ENCODE results near the gene OCIAD2. TPM values are rescaled to one million over a fixed set of nuclear protein-coding genes. Genes with fewer than 3 reads are reported as not detected.

Gene OCIAD2
- polyA plus RNA-seq, result 10 to 100 TPM; 39.8 to 40.2 TPM

GRCh38 chr4:48906206-48907173 is at the start of gene OCIAD2:
Gene OCIAD2 (minus strand): TSS chr4:48906774. CDS start chr4:48904549, 2,225 bp downstream.
- peak within 1 kb of the TSS in 1 of 2 donors; percentile 19 for H3K27ac ChIP-seq (ENCODE audit: low read depth in 2 of 2, low read length in 1 of 2)
- peak within 1 kb of the TSS; percentile 63 to 80 for H3K4me3 ChIP-seq (ENCODE audit: low read depth in 1 of 2, low read length in 2 of 2)
- H3K9me3 ChIP-seq (ENCODE audit: control insufficient read depth in 2 of 2, insufficient read depth in 1 of 2, low read depth in 1 of 2, low read length in 1 of 2), result no peaks in the 10 kb centered on the region
- 5 to 6% methylated on average over 61 to 65 of the region's 65 CpGs for WGBS, 2 donors
- peaks cover 0 to 2% of the 10 kb centered on the region in 2 donors for H3K36me3 ChIP-seq (ENCODE audit: control insufficient read depth in 2 of 2, insufficient read depth in 2 of 2, low read length in 1 of 2)
- no peaks in the 10 kb centered on the region for H3K27me3 ChIP-seq (ENCODE audit: control insufficient read depth in 1 of 2, insufficient read depth in 2 of 2, low read length in 2 of 2)
- H3K4me1 ChIP-seq (ENCODE audit: control insufficient read depth in 2 of 2, insufficient read depth in 2 of 2, low read length in 1 of 2), result peaks cover 0 to 21% of the 10 kb centered on the region in 2 donors

GRCh38 chr4:48954314-48954713 is 47.7 kb upstream of the OCIAD2 start:
- Histone ChIP-seq H3K9me3 (ENCODE audit: control insufficient read depth in 2 of 2, insufficient read depth in 1 of 2, low read depth in 1 of 2, low read length in 1 of 2) (no peaks in the 10 kb centered on the region), H3K27me3 (ENCODE audit: control insufficient read depth in 1 of 2, insufficient read depth in 2 of 2, low read length in 2 of 2) (no peaks in the 10 kb centered on the region), H3K4me3 (ENCODE audit: low read depth in 1 of 2, low read length in 2 of 2) (no peak overlapping the region), H3K27ac (ENCODE audit: low read depth in 2 of 2, low read length in 1 of 2) (no peak overlapping the region), H3K4me1 (ENCODE audit: control insufficient read depth in 2 of 2, insufficient read depth in 2 of 2, low read length in 1 of 2) (no peaks in the 10 kb centered on the region), H3K36me3 (ENCODE audit: control insufficient read depth in 2 of 2, insufficient read depth in 2 of 2, low read length in 1 of 2) (no peaks in the 10 kb centered on the region)
- 74 to 78% methylated on average over 2 of the region's 2 CpGs for WGBS, 2 donors

- Histone ChIP-seq H3K4me1 (ENCODE audit: control insufficient read depth in 2 of 2, insufficient read depth in 2 of 2, low read length in 1 of 2) (no peaks in the 10 kb centered on the region), H3K9me3 (ENCODE audit: control insufficient read depth in 2 of 2, insufficient read depth in 1 of 2, low read depth in 1 of 2, low read length in 1 of 2) (no peaks in the 10 kb centered on the region), H3K36me3 (ENCODE audit: control insufficient read depth in 2 of 2, insufficient read depth in 2 of 2, low read length in 1 of 2) (no peaks in the 10 kb centered on the region), H3K4me3 (ENCODE audit: low read depth in 1 of 2, low read length in 2 of 2) (no peak overlapping the region), H3K27ac (ENCODE audit: low read depth in 2 of 2, low read length in 1 of 2) (no peak overlapping the region), H3K27me3 (ENCODE audit: control insufficient read depth in 1 of 2, insufficient read depth in 2 of 2, low read length in 2 of 2) (no peaks in the 10 kb centered on the region)
- 51 to 63% methylated on average over 4 of the region's 4 CpGs for WGBS, 2 donors
Observed at GRCh38 chr4:48949518-48950219, 43.1 kb upstream of the OCIAD2 start.

GRCh38 chr4:48949086-48949485 is 42.5 kb upstream of the OCIAD2 start:
- Histone ChIP-seq H3K36me3 (ENCODE audit: control insufficient read depth in 2 of 2, insufficient read depth in 2 of 2, low read length in 1 of 2) (no peaks in the 10 kb centered on the region), H3K27me3 (ENCODE audit: control insufficient read depth in 1 of 2, insufficient read depth in 2 of 2, low read length in 2 of 2) (no peaks in the 10 kb centered on the region), H3K9me3 (ENCODE audit: control insufficient read depth in 2 of 2, insufficient read depth in 1 of 2, low read depth in 1 of 2, low read length in 1 of 2) (no peaks in the 10 kb centered on the region), H3K27ac (ENCODE audit: low read depth in 2 of 2, low read length in 1 of 2) (no peak overlapping the region), H3K4me1 (ENCODE audit: control insufficient read depth in 2 of 2, insufficient read depth in 2 of 2, low read length in 1 of 2) (peaks cover 0 to 3% of the 10 kb centered on the region in 2 donors), H3K4me3 (ENCODE audit: low read depth in 1 of 2, low read length in 2 of 2) (no peak overlapping the region)

- H3K36me3 ChIP-seq (ENCODE audit: control insufficient read depth in 2 of 2, insufficient read depth in 2 of 2, low read length in 1 of 2), result no peaks in the 10 kb centered on the region
- 88 to 91% methylated on average over 1 of the region's 1 CpG for WGBS, 2 donors
- no peak overlapping the region for H3K4me3 ChIP-seq (ENCODE audit: low read depth in 1 of 2, low read length in 2 of 2)
- peaks cover 0 to 3% of the 10 kb centered on the region in 2 donors for H3K4me1 ChIP-seq (ENCODE audit: control insufficient read depth in 2 of 2, insufficient read depth in 2 of 2, low read length in 1 of 2)
- no peaks in the 10 kb centered on the region for H3K9me3 ChIP-seq (ENCODE audit: control insufficient read depth in 2 of 2, insufficient read depth in 1 of 2, low read depth in 1 of 2, low read length in 1 of 2)
- H3K27me3 ChIP-seq (ENCODE audit: control insufficient read depth in 1 of 2, insufficient read depth in 2 of 2, low read length in 2 of 2), result no peaks in the 10 kb centered on the region
- H3K27ac ChIP-seq (ENCODE audit: low read depth in 2 of 2, low read length in 1 of 2), result no peak overlapping the region
Observed at GRCh38 chr4:48947731-48948130, 41.2 kb upstream of the OCIAD2 start.

- no peaks in the 10 kb centered on the region for H3K36me3 ChIP-seq (ENCODE audit: control insufficient read depth in 2 of 2, insufficient read depth in 2 of 2, low read length in 1 of 2)
- WGBS, 2 donors, result 44 to 47% methylated on average over 2 of the region's 2 CpGs
- H3K4me3 ChIP-seq (ENCODE audit: low read depth in 1 of 2, low read length in 2 of 2), result no peak overlapping the region
- no peaks in the 10 kb centered on the region for H3K9me3 ChIP-seq (ENCODE audit: control insufficient read depth in 2 of 2, insufficient read depth in 1 of 2, low read depth in 1 of 2, low read length in 1 of 2)
- H3K4me1 ChIP-seq (ENCODE audit: control insufficient read depth in 2 of 2, insufficient read depth in 2 of 2, low read length in 1 of 2), result peaks cover 0 to 3% of the 10 kb centered on the region in 2 donors
- no peaks in the 10 kb centered on the region for H3K27me3 ChIP-seq (ENCODE audit: control insufficient read depth in 1 of 2, insufficient read depth in 2 of 2, low read length in 2 of 2)
- H3K27ac ChIP-seq (ENCODE audit: low read depth in 2 of 2, low read length in 1 of 2), result no peak overlapping the region
Observed at GRCh38 chr4:48945981-48946380, 39.4 kb upstream of the OCIAD2 start.

- 65 to 67% methylated on average over 6 of the region's 6 CpGs for WGBS, 2 donors
- Histone ChIP-seq H3K27me3 (ENCODE audit: control insufficient read depth in 1 of 2, insufficient read depth in 2 of 2, low read length in 2 of 2) (no peaks in the 10 kb centered on the region), H3K36me3 (ENCODE audit: control insufficient read depth in 2 of 2, insufficient read depth in 2 of 2, low read length in 1 of 2) (no peaks in the 10 kb centered on the region), H3K27ac (ENCODE audit: low read depth in 2 of 2, low read length in 1 of 2) (peak overlapping the region in 1 of 2 donors; percentile 47), H3K9me3 (ENCODE audit: control insufficient read depth in 2 of 2, insufficient read depth in 1 of 2, low read depth in 1 of 2, low read length in 1 of 2) (no peaks in the 10 kb centered on the region), H3K4me3 (ENCODE audit: low read depth in 1 of 2, low read length in 2 of 2) (no peak overlapping the region), H3K4me1 (ENCODE audit: control insufficient read depth in 2 of 2, insufficient read depth in 2 of 2, low read length in 1 of 2) (peaks cover 0 to 3% of the 10 kb centered on the region in 2 donors)
Observed at GRCh38 chr4:48944756-48945241, 38.2 kb upstream of the OCIAD2 start.

GRCh38 chr4:48944252-48944651 is 37.7 kb upstream of the OCIAD2 start:
- Histone ChIP-seq H3K4me3 (ENCODE audit: low read depth in 1 of 2, low read length in 2 of 2) (no peak overlapping the region), H3K4me1 (ENCODE audit: control insufficient read depth in 2 of 2, insufficient read depth in 2 of 2, low read length in 1 of 2) (peaks cover 0 to 3% of the 10 kb centered on the region in 2 donors), H3K36me3 (ENCODE audit: control insufficient read depth in 2 of 2, insufficient read depth in 2 of 2, low read length in 1 of 2) (no peaks in the 10 kb centered on the region), H3K27ac (ENCODE audit: low read depth in 2 of 2, low read length in 1 of 2) (peak overlapping the region in 1 of 2 donors; percentile 65), H3K27me3 (ENCODE audit: control insufficient read depth in 1 of 2, insufficient read depth in 2 of 2, low read length in 2 of 2) (no peaks in the 10 kb centered on the region), H3K9me3 (ENCODE audit: control insufficient read depth in 2 of 2, insufficient read depth in 1 of 2, low read depth in 1 of 2, low read length in 1 of 2) (no peaks in the 10 kb centered on the region)
- 68 to 72% methylated on average over 8 of the region's 8 CpGs for WGBS, 2 donors

- Histone ChIP-seq H3K36me3 (ENCODE audit: control insufficient read depth in 2 of 2, insufficient read depth in 2 of 2, low read length in 1 of 2) (no peaks in the 10 kb centered on the region), H3K4me1 (ENCODE audit: control insufficient read depth in 2 of 2, insufficient read depth in 2 of 2, low read length in 1 of 2) (peaks cover 0 to 3% of the 10 kb centered on the region in 2 donors), H3K9me3 (ENCODE audit: control insufficient read depth in 2 of 2, insufficient read depth in 1 of 2, low read depth in 1 of 2, low read length in 1 of 2) (peaks cover 2% of the 10 kb centered on the region in 2 donors), H3K27ac (ENCODE audit: low read depth in 2 of 2, low read length in 1 of 2) (no peak overlapping the region), H3K4me3 (ENCODE audit: low read depth in 1 of 2, low read length in 2 of 2) (no peak overlapping the region), H3K27me3 (ENCODE audit: control insufficient read depth in 1 of 2, insufficient read depth in 2 of 2, low read length in 2 of 2) (no peaks in the 10 kb centered on the region)
- WGBS, 2 donors, result 72 to 87% methylated on average over 1 of the region's 1 CpG
Observed at GRCh38 chr4:48943387-48943786, 36.8 kb upstream of the OCIAD2 start.

Data from esophagus (tissue), 2 donors.